ENCODE data around the gene EXOC4.

- TF ChIP-seq GATA2 (IDR thresholded peaks at IDR 0.05; ENCODE audit: low read depth, low read length), result no peak
- no peak for TF ChIP-seq GATA3 (IDR thresholded peaks at IDR 0.05; ENCODE audit: low read depth, low read length)
These were observed 6.3 kb upstream of the EXOC4 start for GRCh38 chr7:133246558-133246957.

All from SH-SY5Y (cell line).